Measurements from ENCODE around the gene ADAMTS16. TPM values are rescaled to one million over a fixed set of nuclear protein-coding genes. Genes with fewer than 3 reads are reported as not detected.

The ADAMTS16 gene
- total and polyA plus RNA-seq, 2 experiments from 2014 or later = 2.2 to 5.9 TPM

DNA sequence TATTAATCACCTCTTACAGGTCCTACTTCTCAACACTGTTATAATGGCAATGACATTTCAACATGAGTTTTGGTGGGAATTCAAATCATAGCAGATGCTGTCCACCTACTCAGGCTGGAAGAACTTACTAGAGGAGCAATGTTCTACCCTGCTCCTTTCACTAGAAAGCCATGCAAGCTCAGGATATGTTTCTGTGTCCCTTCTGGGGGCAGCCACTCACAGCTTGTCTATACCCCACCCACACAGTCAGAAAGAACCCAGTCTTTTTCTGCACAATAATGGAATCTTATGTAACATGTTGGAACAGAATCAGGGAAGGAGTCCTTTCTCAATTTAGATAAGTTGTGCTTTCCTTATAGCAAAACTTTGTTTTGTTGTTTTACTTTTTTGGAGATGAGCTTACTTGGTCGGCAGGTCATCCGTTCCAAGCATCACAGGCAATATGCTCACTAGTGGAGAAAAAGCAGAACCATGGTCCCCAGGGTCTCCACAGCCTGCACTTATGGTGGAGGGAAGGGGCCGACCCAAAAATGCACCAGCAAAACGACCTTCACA is 229.0 kb downstream of the ADAMTS16 start:
- Histone ChIP-seq H3K27me3 (no peaks in the 10 kb centered on the region), H3K9me3 (ENCODE audit: low read depth) (no peaks in the 10 kb centered on the region), H3K27ac (no peak overlapping the region), H4K20me1 (ENCODE audit: insufficient read depth, poor library complexity, severe bottlenecking) (no peaks in the 10 kb centered on the region), H3K36me3 (replicated peaks; ENCODE audit: insufficient read depth, low read depth) (no peaks in the 10 kb centered on the region), H3K4me1 (ENCODE audit: insufficient read depth) (no peaks in the 10 kb centered on the region), H3K4me2 (no peak overlapping the region), H3K79me2 (no peaks in the 10 kb centered on the region), H3K9me2 (replicated peaks; ENCODE audit: insufficient read depth) (no peaks in the 10 kb centered on the region), H2AFZ (no peak overlapping the region), H3K4me3 (no peak overlapping the region)
- no peak for DNase-seq (ENCODE audit: low spot score)
- TF ChIP-seq, protein P1, sequence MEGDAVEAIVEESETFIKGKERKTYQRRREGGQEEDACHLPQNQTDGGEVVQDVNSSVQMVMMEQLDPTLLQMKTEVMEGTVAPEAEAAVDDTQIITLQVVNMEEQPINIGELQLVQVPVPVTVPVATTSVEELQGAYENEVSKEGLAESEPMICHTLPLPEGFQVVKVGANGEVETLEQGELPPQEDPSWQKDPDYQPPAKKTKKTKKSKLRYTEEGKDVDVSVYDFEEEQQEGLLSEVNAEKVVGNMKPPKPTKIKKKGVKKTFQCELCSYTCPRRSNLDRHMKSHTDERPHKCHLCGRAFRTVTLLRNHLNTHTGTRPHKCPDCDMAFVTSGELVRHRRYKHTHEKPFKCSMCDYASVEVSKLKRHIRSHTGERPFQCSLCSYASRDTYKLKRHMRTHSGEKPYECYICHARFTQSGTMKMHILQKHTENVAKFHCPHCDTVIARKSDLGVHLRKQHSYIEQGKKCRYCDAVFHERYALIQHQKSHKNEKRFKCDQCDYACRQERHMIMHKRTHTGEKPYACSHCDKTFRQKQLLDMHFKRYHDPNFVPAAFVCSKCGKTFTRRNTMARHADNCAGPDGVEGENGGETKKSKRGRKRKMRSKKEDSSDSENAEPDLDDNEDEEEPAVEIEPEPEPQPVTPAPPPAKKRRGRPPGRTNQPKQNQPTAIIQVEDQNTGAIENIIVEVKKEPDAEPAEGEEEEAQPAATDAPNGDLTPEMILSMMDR (IDR thresholded peaks at IDR 0.05; ENCODE audit: poor library complexity) = no peak
- WGBS (ENCODE audit: low lambda C conversion rate, missing lambda C conversion rate) = 90% methylated on average over 4 of the region's 4 CpGs

Small RNAs within 50 kb of the gene (small RNA-seq; reads per million reads assigned to genes)
- gene RN7SKP73 = not detected

Data from hepatocyte (in vitro differentiated cells).